Kidney capillary endothelial cell (primary cell): ENCODE data around the gene PPRC1.

ENCODE experiments used
- DNase-seq: peaks from one replicate; pipeline ENCODE4 v3.0.0-alpha.2; 2018; ENCODE audit warnings: low spot score

The PPRC1 gene

DNA sequence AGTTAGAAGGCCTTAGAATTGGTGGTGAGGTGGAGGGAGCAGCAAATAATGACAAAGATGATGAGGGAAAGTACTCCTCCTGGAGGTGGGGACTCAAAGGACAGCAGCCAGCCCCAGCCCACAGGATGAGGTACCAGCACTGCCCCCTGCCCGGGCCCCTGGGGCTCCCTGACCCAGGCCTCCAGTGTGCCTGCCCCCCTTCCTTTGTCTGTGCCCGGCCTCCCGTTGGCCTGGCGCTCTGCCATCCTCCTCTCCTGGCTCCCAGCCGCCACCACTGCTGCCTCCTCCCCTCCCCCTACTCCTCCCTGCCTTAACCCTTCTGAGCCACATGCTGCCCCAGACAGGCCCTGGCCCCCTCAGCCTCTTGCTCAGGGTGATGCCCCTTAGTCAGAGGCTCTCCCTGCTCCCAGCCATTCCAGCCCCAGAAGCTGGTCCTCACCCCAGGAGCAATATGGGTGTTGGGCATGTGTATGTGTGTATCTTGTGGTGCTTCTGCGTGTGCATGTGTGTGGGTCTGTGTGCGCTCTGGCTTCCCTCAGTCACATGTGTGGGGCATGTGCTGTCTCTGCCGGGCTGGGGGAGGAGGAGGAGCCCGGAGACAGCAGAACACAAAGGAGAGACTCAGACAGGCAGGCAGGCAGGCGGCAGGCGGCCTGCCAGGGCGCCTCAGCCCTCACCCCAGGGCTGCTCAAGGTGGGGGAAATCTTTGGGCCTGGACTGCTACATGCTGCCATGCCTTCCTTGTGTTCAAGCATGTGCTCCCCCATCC, 15.3 kb upstream of the PPRC1 start:
- peak; percentile 61 for DNase-seq

GRCh38 chr10:102118867-102119266, 14.0 kb upstream of the PPRC1 start:
- peak; percentile 30 for DNase-seq

GRCh38 chr10:102119417-102120141, 13.3 kb upstream of the PPRC1 start:
- peak; percentile 26 for DNase-seq

- DNase-seq = peak; percentile 65
Observed at GRCh38 chr10:102120142-102120990, 12.5 kb upstream of the PPRC1 start, which contains the start of gene LDB1. Gene LDB1 (minus strand): TSS chr10:102120368. CDS start chr10:102120110, 258 bp downstream.

GRCh38 chr10:102120991-102121738, 11.7 kb upstream of the PPRC1 start:
- no peak for DNase-seq

- DNase-seq = no peak
Observed at GRCh38 chr10:102121739-102122372, 11.0 kb upstream of the PPRC1 start.

GRCh38 chr10:102122450-102122849, 10.4 kb upstream of the PPRC1 start:
- no peak for DNase-seq

DNA sequence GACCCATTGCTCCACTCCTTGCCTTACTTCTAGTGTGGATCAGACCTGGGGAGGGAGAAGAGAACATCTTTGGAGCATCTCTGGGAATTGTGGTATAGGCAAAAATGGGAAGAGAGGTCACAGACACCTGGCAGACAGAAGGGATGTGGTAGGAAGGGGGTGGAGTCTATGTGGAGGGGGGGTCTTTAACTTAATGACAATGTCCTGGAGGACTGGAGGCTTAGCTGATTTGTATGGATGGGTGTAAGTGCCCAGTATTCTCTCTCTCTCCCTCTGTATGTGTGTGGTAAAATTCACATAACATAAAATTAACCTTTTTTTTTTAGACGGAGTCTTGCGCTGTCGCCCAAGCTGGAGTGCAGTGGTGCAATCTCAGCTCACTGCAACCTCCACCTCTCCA, 9.6 kb upstream of the PPRC1 start:
- no peak for DNase-seq

DNA sequence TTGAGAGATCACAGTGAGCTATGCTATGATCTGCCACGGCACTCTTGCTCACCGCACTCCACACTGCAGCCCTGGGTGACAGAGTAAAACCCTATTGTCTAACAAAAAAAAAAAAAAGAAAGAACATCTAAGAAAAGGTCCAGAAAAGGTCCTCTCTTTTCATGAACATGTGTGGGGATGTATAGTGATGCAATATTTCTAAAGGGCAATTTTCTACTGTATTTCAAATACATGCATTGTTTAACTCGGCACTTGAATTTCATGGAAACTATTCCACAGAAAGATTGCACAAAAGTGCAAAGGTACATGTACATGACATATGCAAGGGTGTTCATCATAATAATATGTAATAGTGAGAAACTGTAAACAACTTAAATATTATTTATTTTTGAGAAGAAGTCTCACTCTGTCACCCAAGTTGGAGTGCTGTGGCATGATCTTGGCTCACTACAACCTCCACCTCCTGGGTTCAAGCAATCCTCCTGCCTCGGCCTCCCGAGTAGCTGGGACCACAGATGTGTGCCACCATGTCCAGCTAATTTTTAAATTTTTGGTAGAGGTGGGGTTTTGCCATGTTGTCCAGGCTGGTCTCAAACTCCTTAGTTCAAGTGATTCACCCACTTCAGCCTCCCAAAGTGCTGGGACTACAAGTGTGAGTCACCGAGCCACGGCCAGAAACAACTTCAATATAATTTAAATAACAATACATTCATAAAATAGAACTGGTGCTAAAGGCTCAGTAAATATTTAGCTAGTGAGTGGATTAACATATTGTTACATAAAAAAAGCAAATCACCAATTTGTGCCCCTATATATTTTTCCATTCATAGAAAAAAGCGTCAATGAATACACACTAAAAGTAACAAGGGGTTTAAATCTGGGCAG, 1.3 kb upstream of the PPRC1 start:
- no peak for DNase-seq

DNA sequence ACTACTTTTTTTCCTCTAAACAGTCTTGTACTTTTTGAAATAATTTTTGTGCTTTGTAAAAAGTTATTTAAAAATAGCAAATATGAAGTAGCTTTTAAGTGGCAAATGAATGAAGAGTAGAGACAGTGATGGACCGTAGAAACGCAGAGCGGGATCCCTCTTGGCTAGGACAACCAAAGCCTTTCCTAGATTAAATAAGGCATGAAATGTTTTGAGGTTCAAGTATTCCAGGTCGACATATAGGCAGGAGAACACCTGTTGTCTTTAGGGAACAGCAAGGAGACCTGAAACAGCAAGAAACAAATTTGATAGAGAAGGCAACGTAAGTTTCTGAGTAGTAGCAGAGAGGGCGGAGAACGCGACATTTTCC, 662 bp upstream of the PPRC1 start:
- no peak for DNase-seq

DNA sequence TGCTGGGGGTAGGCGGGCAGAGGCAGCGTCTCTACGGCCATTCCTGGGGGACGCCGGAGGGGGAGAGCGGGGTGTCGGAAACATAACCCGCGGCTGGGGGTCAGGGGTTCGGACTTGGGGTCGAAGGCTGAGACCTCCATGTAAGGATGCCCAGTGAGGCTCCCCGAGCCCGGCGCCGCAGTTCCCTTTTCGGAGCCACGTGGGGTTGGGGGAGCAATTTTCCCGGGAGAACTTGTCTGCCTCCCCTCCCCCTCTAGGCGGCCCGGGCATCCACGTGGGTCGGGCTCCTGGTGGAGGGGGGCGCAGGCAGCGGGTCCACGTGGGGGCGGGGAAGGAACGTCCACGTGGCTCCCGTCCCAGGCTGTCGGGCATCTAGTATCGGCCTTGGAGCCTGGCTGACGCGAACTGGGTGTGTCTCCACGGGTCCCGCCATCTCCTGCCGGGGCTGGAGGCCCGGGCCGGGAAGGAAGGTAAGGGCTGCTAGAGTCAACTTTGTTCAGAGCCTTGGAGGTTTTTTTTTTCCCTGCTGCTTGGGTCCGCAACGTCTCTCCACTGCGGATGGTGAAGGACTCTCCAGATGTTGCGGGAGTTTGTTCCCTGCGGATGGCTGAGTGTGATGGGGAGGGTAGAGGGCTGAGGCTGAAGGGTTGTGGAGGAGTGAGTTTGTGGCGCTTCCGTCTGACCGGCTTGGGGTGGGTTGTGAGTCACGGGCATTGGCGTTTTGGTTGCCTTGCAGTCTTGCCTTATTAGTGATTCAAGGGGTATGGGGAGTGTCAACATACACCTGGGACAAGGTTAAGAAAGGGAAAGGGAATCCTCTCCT, 744 bp downstream of the PPRC1 start:
- peak; percentile 62 for DNase-seq

DNA sequence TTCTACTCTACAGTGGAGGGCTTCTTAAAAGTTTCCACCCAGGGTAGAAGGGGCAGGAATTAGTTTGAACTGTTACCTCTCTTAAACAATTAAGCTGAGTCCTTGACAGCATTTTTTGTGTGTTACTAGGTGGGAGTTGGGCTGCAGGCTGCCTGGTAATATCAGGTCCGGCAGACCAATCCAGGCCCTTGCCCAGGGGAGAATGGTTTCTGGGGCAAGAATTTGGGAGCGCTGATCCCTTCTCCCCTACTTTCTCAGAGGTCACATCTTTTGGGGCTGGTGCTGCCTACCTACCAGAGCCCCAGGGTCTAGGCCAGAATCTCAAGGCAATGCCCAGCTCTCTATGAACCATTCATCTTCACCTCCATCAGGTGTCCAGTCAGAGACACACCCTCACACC, 1.6 kb downstream of the PPRC1 start:
- DNase-seq = no peak

- no peak for DNase-seq
Observed at GRCh38 chr10:102135956-102136526, 3.2 kb downstream of the PPRC1 start.

- DNase-seq = no peak
Observed at GRCh38 chr10:102139281-102140110, 6.7 kb downstream of the PPRC1 start.

DNA sequence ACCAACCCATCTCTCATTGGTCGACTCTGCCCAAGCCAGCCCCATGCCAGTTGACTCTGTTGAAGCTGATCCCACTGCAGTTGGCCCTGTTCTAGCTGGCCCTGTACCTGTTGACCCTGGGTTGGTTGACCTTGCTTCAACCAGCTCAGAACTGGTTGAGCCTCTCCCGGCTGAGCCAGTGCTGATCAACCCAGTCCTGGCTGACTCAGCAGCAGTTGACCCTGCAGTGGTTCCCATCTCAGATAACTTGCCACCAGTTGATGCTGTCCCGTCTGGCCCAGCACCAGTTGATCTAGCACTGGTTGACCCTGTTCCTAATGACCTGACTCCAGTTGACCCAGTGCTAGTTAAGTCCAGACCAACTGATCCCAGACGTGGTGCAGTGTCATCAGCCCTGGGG, 7.4 kb downstream of the PPRC1 start:
- DNase-seq = no peak

DNA sequence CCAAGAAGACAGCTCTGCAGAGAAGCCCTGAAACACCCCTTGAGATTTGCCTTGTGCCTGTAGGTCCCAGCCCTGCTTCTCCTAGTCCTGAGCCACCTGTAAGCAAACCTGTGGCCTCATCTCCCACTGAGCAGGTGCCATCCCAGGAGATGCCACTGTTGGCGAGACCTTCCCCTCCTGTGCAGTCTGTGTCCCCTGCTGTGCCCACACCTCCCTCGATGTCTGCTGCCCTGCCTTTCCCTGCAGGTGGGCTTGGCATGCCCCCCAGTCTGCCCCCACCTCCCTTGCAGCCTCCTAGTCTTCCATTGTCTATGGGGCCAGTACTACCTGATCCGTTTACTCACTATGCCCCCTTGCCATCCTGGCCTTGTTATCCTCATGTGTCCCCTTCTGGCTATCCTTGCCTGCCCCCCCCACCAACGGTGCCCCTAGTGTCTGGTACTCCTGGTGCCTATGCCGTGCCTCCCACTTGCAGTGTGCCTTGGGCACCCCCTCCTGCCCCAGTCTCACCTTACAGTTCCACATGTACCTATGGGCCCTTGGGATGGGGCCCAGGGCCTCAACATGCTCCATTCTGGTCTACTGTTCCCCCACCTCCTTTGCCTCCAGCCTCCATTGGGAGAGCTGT, 8.2 kb downstream of the PPRC1 start:
- no peak for DNase-seq

DNA sequence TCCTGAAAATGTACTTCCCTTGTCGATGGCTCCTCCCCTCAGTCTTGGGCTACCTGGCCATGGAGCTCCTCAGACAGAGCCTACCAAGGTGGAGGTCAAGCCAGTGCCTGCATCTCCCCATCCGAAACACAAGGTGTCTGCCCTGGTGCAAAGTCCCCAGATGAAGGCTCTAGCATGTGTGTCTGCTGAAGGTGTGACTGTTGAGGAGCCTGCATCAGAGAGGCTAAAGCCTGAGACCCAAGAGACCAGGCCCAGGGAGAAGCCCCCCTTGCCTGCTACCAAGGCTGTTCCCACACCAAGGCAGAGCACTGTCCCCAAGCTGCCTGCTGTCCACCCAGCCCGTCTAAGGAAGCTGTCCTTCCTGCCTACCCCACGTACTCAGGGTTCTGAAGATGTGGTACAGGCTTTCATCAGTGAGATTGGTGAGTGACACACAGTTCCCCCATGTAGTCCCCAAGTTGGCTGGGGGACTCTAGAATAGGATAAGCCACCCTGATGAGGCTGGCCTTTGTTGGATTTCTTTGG, 8.8 kb downstream of the PPRC1 start:
- DNase-seq = no peak
